Osteoblast (primary cell): ENCODE measurements around the gene PPP3R2. TPM values are rescaled to one million over a fixed set of nuclear protein-coding genes. Genes with fewer than 3 reads are reported as not detected.

ENCODE experiments used
- DNase-seq: peaks from one replicate; pipeline ENCODE4 v3.0.0; 2011; ENCODE audit warnings: low spot score, mixed read lengths; ENCODE audit not compliant: insufficient read length; ENCODE audit errors: missing footprints
- H2AFZ ChIP-seq: 2 replicates; pipeline ENCODE4 v1.6.0; 2011; ENCODE audit warnings: mild to moderate bottlenecking, low read length
- H3K27ac ChIP-seq: 2 replicates; pipeline ENCODE4 v1.5.1; 2011; ENCODE audit warnings: mild to moderate bottlenecking, low read depth, low read length, moderate library complexity
- H3K27me3 ChIP-seq: 2 replicates; pipeline ENCODE4 v1.6.0; 2012; ENCODE audit warnings: mild to moderate bottlenecking, control low read depth, inconsistent platforms, low read length, moderate library complexity; ENCODE audit not compliant: insufficient read depth
- H3K36me3 ChIP-seq: 2 replicates; pipeline ENCODE4 v1.5.1; 2011; ENCODE audit warnings: mild to moderate bottlenecking, low read length, control low read depth, moderate library complexity; ENCODE audit not compliant: insufficient read depth
- H3K4me1 ChIP-seq: 2 replicates; pipeline ENCODE4 v1.5.1; 2011; ENCODE audit warnings: mild to moderate bottlenecking, low read length, control low read depth, moderate library complexity; ENCODE audit not compliant: insufficient read depth
- H3K4me2 ChIP-seq: 2 replicates; pipeline ENCODE4 v1.6.0; 2011; ENCODE audit warnings: mild to moderate bottlenecking, low read length; ENCODE audit not compliant: insufficient read depth
- H3K4me3 ChIP-seq: fragments of 200-600 bp; sonication (generic); 3 replicates; pipeline ENCODE4 v1.5.1; 2012; ENCODE audit warnings: mild to moderate bottlenecking, low read length, inconsistent platforms; ENCODE audit not compliant: insufficient read depth
- H3K79me2 ChIP-seq: 2 replicates; pipeline ENCODE4 v1.6.0; 2012; ENCODE audit warnings: mild to moderate bottlenecking, low read length, control low read depth, inconsistent platforms; ENCODE audit not compliant: insufficient read depth
- H3K9me3 ChIP-seq: 2 replicates; pipeline ENCODE4 v1.5.1; 2011; ENCODE audit warnings: low read depth, low read length, control low read depth
- H4K20me1 ChIP-seq: 2 replicates; pipeline ENCODE4 v1.6.0; 2012; ENCODE audit warnings: mild to moderate bottlenecking, low read length, control low read depth; ENCODE audit not compliant: insufficient read depth
- total RNA-seq: library from RNA; depleted of rRNA; stranded (reverse); fragments of >200 nt; gene quantifications from 2 replicates; pipeline ENCODE4 v1.2.3, GENCODE V29; 2012
- TF ChIP-seq, protein P1 (sequence below): IDR thresholded peaks from 2 replicates; pipeline ENCODE4 v1.5.1; 2011; ENCODE audit warnings: mild to moderate bottlenecking, low read depth, low read length, moderate library complexity; ENCODE audit errors: extremely low read depth

PPP3R2 gene
- total RNA-seq, 1 donor: not detected

GRCh38 chr9:101629636-101630035 lies 34.9 kb upstream of the PPP3R2 start:
- Histone ChIP-seq H4K20me1 (no peaks in the 10 kb centered on the region), H2AFZ (no peak overlapping the region), H3K79me2 (no peaks in the 10 kb centered on the region), H3K36me3 (no peaks in the 10 kb centered on the region), H3K27ac (no peak overlapping the region), H3K4me1 (no peaks in the 10 kb centered on the region), H3K4me3 (no peak overlapping the region), H3K4me2 (no peak overlapping the region), H3K9me3 (no peaks in the 10 kb centered on the region), H3K27me3 (no peaks in the 10 kb centered on the region)
- DNase-seq: no peak
- TF ChIP-seq, protein P1, sequence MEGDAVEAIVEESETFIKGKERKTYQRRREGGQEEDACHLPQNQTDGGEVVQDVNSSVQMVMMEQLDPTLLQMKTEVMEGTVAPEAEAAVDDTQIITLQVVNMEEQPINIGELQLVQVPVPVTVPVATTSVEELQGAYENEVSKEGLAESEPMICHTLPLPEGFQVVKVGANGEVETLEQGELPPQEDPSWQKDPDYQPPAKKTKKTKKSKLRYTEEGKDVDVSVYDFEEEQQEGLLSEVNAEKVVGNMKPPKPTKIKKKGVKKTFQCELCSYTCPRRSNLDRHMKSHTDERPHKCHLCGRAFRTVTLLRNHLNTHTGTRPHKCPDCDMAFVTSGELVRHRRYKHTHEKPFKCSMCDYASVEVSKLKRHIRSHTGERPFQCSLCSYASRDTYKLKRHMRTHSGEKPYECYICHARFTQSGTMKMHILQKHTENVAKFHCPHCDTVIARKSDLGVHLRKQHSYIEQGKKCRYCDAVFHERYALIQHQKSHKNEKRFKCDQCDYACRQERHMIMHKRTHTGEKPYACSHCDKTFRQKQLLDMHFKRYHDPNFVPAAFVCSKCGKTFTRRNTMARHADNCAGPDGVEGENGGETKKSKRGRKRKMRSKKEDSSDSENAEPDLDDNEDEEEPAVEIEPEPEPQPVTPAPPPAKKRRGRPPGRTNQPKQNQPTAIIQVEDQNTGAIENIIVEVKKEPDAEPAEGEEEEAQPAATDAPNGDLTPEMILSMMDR: no peak

DNA sequence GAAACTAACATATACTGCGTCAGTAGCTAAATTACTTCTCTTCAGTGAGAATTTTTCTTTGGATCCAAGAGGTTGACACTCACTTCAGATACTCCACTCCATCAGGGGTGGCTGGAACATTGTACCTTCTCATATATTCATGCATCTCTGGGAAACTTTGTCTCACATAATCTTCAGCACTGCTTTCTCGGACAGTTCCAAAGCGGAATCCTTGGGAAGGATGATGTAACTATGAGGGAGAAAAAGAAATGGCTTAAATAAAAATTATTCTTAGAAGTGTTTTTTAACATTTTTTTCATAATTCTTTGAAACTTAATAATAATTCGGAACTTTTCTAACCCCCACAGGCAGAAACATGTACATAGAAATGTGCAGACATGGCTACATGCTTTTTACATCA lies 33.4 kb upstream of the PPP3R2 start:
- Histone ChIP-seq H3K79me2 (no peaks in the 10 kb centered on the region), H3K4me1 (no peaks in the 10 kb centered on the region), H3K27me3 (no peaks in the 10 kb centered on the region), H3K4me3 (no peak overlapping the region), H3K9me3 (no peaks in the 10 kb centered on the region), H3K4me2 (no peak overlapping the region), H2AFZ (no peak overlapping the region), H4K20me1 (no peaks in the 10 kb centered on the region), H3K36me3 (no peaks in the 10 kb centered on the region), H3K27ac (no peak overlapping the region)
- TF ChIP-seq, protein P1: no peak
- DNase-seq: no peak

GRCh38 chr9:101626295-101626694 lies 31.5 kb upstream of the PPP3R2 start:
- no peaks in the 10 kb centered on the region for H3K9me3 ChIP-seq

GRCh38 chr9:101625876-101626275 lies 31.1 kb upstream of the PPP3R2 start:
- no peaks in the 10 kb centered on the region for H3K4me1 ChIP-seq
- H3K27ac ChIP-seq: no peak overlapping the region
- H3K27me3 ChIP-seq: no peaks in the 10 kb centered on the region
- H3K79me2 ChIP-seq: no peaks in the 10 kb centered on the region
- H3K36me3 ChIP-seq: no peaks in the 10 kb centered on the region
- H3K4me3 ChIP-seq: no peak overlapping the region
- H4K20me1 ChIP-seq: no peaks in the 10 kb centered on the region
- H3K4me2 ChIP-seq: no peak overlapping the region
- DNase-seq: no peak
- no peaks in the 10 kb centered on the region for H3K9me3 ChIP-seq
- TF ChIP-seq, protein P1: no peak
- H2AFZ ChIP-seq: no peak overlapping the region

More at GRCh38 chr9:101626295-101626694, 31.5 kb upstream of the PPP3R2 start:
- no peak overlapping the region for H3K4me2 ChIP-seq
- no peaks in the 10 kb centered on the region for H4K20me1 ChIP-seq
- no peak overlapping the region for H3K27ac ChIP-seq
- no peak overlapping the region for H2AFZ ChIP-seq
- no peaks in the 10 kb centered on the region for H3K79me2 ChIP-seq
- no peaks in the 10 kb centered on the region for H3K4me1 ChIP-seq
- no peaks in the 10 kb centered on the region for H3K36me3 ChIP-seq
- no peak overlapping the region for H3K4me3 ChIP-seq
- H3K27me3 ChIP-seq: no peaks in the 10 kb centered on the region
- DNase-seq: no peak
- TF ChIP-seq, protein P1: no peak
